GM19023 (cell line): Measurements from ENCODE around the gene AIF1.
"Not testable (repeated sequence)": the region's sequence is repeated elsewhere in the genome, so short reads cannot be mapped to it uniquely, and the experiment has no call there.

Source experiments
- ATAC-seq: cut with Tn5 transposase; IDR thresholded peaks from one replicate; pipeline ENCODE4 v1.9.1; 2021; ENCODE audit warnings: mild to moderate bottlenecking, moderate library complexity; ENCODE audit not compliant: unreplicated experiment

Gene AIF1

GRCh38 chr6:31580807-31581433 is 34.1 kb upstream of the AIF1 start:
- peak; percentile 64 for ATAC-seq

GRCh38 chr6:31581434-31582229 is 33.4 kb upstream of the AIF1 start:
- no peak for ATAC-seq

- no peak for ATAC-seq
Measured at GRCh38 chr6:31582230-31582643, 32.8 kb upstream of the AIF1 start, which contains the start of gene LTB. LTB (minus strand) TSS chr6:31582424; CDS start chr6:31582417, 7 bp downstream.

- no peak for ATAC-seq
Measured at GRCh38 chr6:31585491-31585890, 29.5 kb upstream of the AIF1 start.

GRCh38 chr6:31586008-31586407 is 29.0 kb upstream of the AIF1 start, which contains the start of gene LST1:
LST1 (plus strand) TSS chr6:31586277; CDS start chr6:31587300, 1,023 bp downstream.
- no peak for ATAC-seq

GRCh38 chr6:31586599-31587281 is 28.3 kb upstream of the AIF1 start:
- ATAC-seq = no peak

- ATAC-seq = no peak
Measured at GRCh38 chr6:31587791-31588777, 26.9 kb upstream of the AIF1 start.

- no peak for ATAC-seq
Measured at GRCh38 chr6:31588871-31589650, 26.0 kb upstream of the AIF1 start.

- not testable (repeated sequence) for ATAC-seq
Measured at GRCh38 chr6:31590691-31591090, 24.3 kb upstream of the AIF1 start.

GRCh38 chr6:31592396-31592771 is 22.6 kb upstream of the AIF1 start:
- no peak for ATAC-seq

GRCh38 chr6:31597006-31597405 is 18.0 kb upstream of the AIF1 start:
- ATAC-seq = no peak

- no peak for ATAC-seq
Measured at GRCh38 chr6:31607317-31607716, 7.7 kb upstream of the AIF1 start.

- no peak for ATAC-seq
Measured at GRCh38 chr6:31609519-31610406, 5.3 kb upstream of the AIF1 start.

- no peak for ATAC-seq
Measured at GRCh38 chr6:31610968-31611367, 4.1 kb upstream of the AIF1 start.

GRCh38 chr6:31614075-31614619 is 887 bp upstream of the AIF1 start:
- no peak for ATAC-seq

GRCh38 chr6:31615748-31616147 is 714 bp downstream of the AIF1 start:
- ATAC-seq = no peak

- ATAC-seq = no peak
Measured at GRCh38 chr6:31617010-31617409, 2.0 kb downstream of the AIF1 start.

- peak; percentile 81 for ATAC-seq
Measured at GRCh38 chr6:31619805-31620585, 5.0 kb downstream of the AIF1 start.
